Kidney (tissue), 14 donors: ENCODE measurements around the gene TMEM200A. TPM values are rescaled to one million over a fixed set of nuclear protein-coding genes. Genes with fewer than 3 reads are reported as not detected.

Source experiments
- DNase-seq, 5 donors: peaks; one replicate each; pipeline ENCODE4 v3.0.0-alpha.2; 2013 to 2020
- FAIRE-seq: peaks from 2 replicates; lab custom pipeline; 2012; peaks lifted over from hg19 to GRCh38; lab: Jason Lieb, UNC
- H3K27ac ChIP-seq, 2 donors: one replicate each; pipeline ENCODE4 v1.7.0; 2013; ENCODE audit warnings: low read depth in 2 of 2, low read length in 2 of 2, inconsistent platforms in 1 of 2
- H3K27me3 ChIP-seq: one replicate; pipeline ENCODE4 v1.7.1; 2013; ENCODE audit warnings: low read length, inconsistent platforms; ENCODE audit not compliant: control insufficient read depth, insufficient read depth
- H3K36me3 ChIP-seq, 3 donors: one replicate each; pipeline versions ENCODE4 v1.7.0 to v1.7.1; 2013; ENCODE audit warnings: low read length in 3 of 3, control low read depth in 1 of 3, inconsistent platforms in 1 of 3; ENCODE audit not compliant: insufficient read depth in 3 of 3, control insufficient read depth in 2 of 3
- H3K4me1 ChIP-seq, 3 donors: one replicate each; pipeline versions ENCODE4 v1.7.0 to v1.7.1; 2013; ENCODE audit warnings: low read length in 3 of 3, inconsistent platforms in 1 of 3, low read depth in 1 of 3; ENCODE audit not compliant: control insufficient read depth in 2 of 3, insufficient read depth in 2 of 3
- H3K4me3 ChIP-seq, 3 donors: one replicate each; pipeline versions ENCODE4 v1.7.0 to v1.8.1; 2013; ENCODE audit warnings: low read length in 3 of 3, control low read depth in 1 of 3, inconsistent platforms in 1 of 3
- H3K9ac ChIP-seq, 3 donors: one replicate each; pipeline versions ENCODE4 v1.7.0 to v1.7.1; 2013; ENCODE audit warnings: low read length in 3 of 3, control low read depth in 1 of 3, inconsistent platforms in 1 of 3
- H3K9me3 ChIP-seq, 3 donors: one replicate each; pipeline versions ENCODE4 v1.7.0 to v1.7.1; 2013; ENCODE audit warnings: low read length in 3 of 3, control low read depth in 1 of 3, inconsistent platforms in 1 of 3; ENCODE audit not compliant: control insufficient read depth in 2 of 3, insufficient read depth in 1 of 3
- CTCF ChIP-seq: IDR thresholded peaks from 3 replicates; pipeline ENCODE4 v1.5.1; 2012; ENCODE audit warnings: mild to moderate bottlenecking, moderate library complexity, borderline replicate concordance; ENCODE audit not compliant: insufficient read depth; ENCODE audit errors: extremely low read depth
- intact Hi-C: fragments of 100-400 bp; cut with DNase I; formaldehyde crosslinking; loops from one replicate; pipeline ENCODE4 v1.11.1; 2022
- polyA plus RNA-seq: library from polyadenylated mRNA; stranded (reverse); fragments of 350-450 nt; fragmentation: Illumina TruSeq; extraction: RNeasy Lipid Tissue Mini Kit (QIAGEN cat#74804); gene quantifications from one replicate; pipeline ENCODE4 v1.2.3, GENCODE V29; 2014; ENCODE audit warnings: low read depth, low replicate concordance; ENCODE audit not compliant: insufficient read depth
- total RNA-seq: library from RNA; stranded (reverse); fragmentation: NEBNext Ultra II Directional; extraction: Animal tissue kit (Norgen Biotek cat#: 25700); gene quantifications from one replicate; pipeline ENCODE4 v1.2.1, GENCODE V29; 2021
- donor health status: control.
- donor health status: control.
- donor health status: control.
- donor health status: control.
- donor health status: control.
- donor health status: DM: yes; HTN: yes; CAD: no.
- donor health status: Normal renal cell carcinoma (clear cell type).

Gene TMEM200A
- total and polyA plus RNA-seq, 2 donors from 2014 or later = 7.7 to 17.9 TPM

- intact Hi-C loops = no loop called here
- Histone ChIP-seq H3K9ac (no peak overlapping the region), H3K4me1 (peaks cover 0 to 5% (median 0%) of the 10 kb centered on the region in 3 donors), H3K4me3 (no peak overlapping the region), H3K27me3 (no peaks in the 10 kb centered on the region), H3K9me3 (no peaks in the 10 kb centered on the region), H3K36me3 (no peaks in the 10 kb centered on the region), H3K27ac (no peak overlapping the region)
- FAIRE-seq = no peak
- DNase-seq = no peak
- peak; percentile 16 for TF ChIP-seq CTCF
Measured at GRCh38 chr6:130381459-130382380, 15.9 kb downstream of the TMEM200A start.

DNA sequence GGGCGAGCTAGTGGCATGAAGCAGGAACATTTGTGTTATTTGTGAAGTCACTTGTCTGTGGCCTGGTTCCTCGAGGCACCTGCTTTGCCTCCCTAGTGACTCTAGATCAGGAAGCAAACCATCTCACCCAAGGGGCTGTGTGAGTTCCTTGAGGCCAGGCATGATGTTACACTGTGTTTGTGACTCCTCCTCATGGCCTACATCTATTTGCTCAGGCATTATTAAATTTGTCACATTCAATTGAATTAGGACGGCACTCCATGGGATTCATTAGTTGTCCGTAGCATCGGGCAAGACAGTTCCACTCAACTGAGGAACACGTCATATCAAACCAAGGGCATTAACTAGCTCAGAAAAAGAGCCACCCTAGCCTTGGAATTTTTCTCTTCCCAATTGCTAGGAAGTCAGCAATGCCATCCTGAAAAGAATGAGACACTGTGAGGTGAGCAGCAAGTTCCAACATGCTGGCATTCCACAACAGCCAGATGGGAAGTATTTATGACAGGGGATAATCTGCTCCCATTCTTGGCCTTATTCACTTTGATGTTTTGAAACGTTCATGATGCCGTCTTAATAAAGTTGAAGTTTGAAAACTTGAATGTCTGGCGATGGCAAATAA, 17.2 kb downstream of the TMEM200A start:
- no peaks in the 10 kb centered on the region for H3K4me1 ChIP-seq
- FAIRE-seq (no peak), DNase-seq (no peak)
- H3K9ac ChIP-seq = no peak overlapping the region
- intact Hi-C loops = no loop called here
- H3K27ac ChIP-seq = no peak overlapping the region
- TF ChIP-seq CTCF = no peak
- no peaks in the 10 kb centered on the region for H3K36me3 ChIP-seq
- no peaks in the 10 kb centered on the region for H3K9me3 ChIP-seq
- no peaks in the 10 kb centered on the region for H3K27me3 ChIP-seq
- no peak overlapping the region for H3K4me3 ChIP-seq

GRCh38 chr6:130385064-130385695, 19.4 kb downstream of the TMEM200A start:
- Histone ChIP-seq H3K9ac (no peak overlapping the region), H3K4me3 (no peak overlapping the region), H3K9me3 (no peaks in the 10 kb centered on the region), H3K27me3 (no peaks in the 10 kb centered on the region), H3K36me3 (no peaks in the 10 kb centered on the region), H3K27ac (no peak overlapping the region), H3K4me1 (no peaks in the 10 kb centered on the region)
- DNase-seq = peak in 1 of 5 donors; percentile 16
- intact Hi-C loops = no loop called here
- no peak for TF ChIP-seq CTCF
- no peak for FAIRE-seq
